GM12865 (cell line): ENCODE results near the gene STX5.
A peak's percentile ranks its signal among the peaks of the same experiment; 100 is the strongest.

ENCODE experiments used
- DNase-seq: peaks from one replicate; pipeline ENCODE4 v3.0.0; 2010; ENCODE audit warnings: low read depth
- H3K4me3 ChIP-seq: 2 replicates; pipeline ENCODE4 v1.5.1; 2011; ENCODE audit warnings: mild to moderate bottlenecking, low read depth, low read length, control low read depth
- TF ChIP-seq, protein P1 (sequence below): IDR thresholded peaks from 2 replicates; pipeline ENCODE4 v1.5.1; 2011; ENCODE audit warnings: low read length, control low read depth, low read depth, inconsistent platforms; ENCODE audit not compliant: insufficient read depth; ENCODE audit errors: missing control alignments

STX5 gene, protein sequence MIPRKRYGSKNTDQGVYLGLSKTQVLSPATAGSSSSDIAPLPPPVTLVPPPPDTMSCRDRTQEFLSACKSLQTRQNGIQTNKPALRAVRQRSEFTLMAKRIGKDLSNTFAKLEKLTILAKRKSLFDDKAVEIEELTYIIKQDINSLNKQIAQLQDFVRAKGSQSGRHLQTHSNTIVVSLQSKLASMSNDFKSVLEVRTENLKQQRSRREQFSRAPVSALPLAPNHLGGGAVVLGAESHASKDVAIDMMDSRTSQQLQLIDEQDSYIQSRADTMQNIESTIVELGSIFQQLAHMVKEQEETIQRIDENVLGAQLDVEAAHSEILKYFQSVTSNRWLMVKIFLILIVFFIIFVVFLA

DNA sequence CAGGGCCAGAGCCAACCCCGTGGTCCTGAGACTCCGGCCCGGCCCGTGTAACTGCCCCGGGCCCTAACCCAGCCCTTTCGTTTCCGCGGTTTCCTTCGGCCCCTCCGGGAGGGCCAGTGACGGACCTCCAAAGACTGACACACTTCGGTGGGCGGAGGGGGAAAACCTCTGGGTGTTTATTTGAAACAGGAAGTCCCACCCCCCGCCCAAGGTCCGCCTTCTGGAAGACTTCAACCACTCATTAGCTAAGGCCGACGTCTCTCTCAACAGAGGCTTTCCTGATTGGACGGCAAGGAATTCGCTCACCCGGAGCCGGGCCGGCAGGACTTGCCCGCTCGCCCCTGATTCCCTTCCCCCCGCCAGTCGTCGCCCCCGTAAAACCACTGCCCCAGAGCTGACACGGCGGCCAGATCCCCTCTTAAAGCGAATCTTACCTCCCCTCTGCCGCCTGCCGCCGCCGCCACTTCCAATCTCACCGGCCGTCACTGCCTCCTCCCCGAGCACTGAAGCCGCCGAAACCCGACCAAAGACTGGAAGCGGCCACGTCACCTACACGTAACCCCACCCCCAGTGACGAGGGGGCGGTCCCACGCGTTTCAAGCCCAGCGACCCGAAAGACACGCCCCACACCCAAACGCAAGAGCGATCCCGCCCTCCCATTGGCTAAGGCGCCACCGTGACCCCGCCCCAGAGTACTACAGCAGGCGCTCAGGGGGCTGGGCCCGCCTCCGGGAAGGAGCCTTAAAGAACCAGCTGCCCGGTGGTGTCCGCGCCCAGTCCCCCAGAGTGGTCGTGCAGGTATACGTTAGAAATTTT, at the start of gene STX5:
Gene STX5, minus strand, starts transcription at position 532 of the 816 bp plus-strand sequence. CDS start 808 bp downstream, outside the sequence.
- peak; percentile 99 for DNase-seq
- TF ChIP-seq, protein P1, sequence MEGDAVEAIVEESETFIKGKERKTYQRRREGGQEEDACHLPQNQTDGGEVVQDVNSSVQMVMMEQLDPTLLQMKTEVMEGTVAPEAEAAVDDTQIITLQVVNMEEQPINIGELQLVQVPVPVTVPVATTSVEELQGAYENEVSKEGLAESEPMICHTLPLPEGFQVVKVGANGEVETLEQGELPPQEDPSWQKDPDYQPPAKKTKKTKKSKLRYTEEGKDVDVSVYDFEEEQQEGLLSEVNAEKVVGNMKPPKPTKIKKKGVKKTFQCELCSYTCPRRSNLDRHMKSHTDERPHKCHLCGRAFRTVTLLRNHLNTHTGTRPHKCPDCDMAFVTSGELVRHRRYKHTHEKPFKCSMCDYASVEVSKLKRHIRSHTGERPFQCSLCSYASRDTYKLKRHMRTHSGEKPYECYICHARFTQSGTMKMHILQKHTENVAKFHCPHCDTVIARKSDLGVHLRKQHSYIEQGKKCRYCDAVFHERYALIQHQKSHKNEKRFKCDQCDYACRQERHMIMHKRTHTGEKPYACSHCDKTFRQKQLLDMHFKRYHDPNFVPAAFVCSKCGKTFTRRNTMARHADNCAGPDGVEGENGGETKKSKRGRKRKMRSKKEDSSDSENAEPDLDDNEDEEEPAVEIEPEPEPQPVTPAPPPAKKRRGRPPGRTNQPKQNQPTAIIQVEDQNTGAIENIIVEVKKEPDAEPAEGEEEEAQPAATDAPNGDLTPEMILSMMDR, result no peak
- H3K4me3 ChIP-seq, result peak within 1 kb of the TSS; percentile 80

DNA sequence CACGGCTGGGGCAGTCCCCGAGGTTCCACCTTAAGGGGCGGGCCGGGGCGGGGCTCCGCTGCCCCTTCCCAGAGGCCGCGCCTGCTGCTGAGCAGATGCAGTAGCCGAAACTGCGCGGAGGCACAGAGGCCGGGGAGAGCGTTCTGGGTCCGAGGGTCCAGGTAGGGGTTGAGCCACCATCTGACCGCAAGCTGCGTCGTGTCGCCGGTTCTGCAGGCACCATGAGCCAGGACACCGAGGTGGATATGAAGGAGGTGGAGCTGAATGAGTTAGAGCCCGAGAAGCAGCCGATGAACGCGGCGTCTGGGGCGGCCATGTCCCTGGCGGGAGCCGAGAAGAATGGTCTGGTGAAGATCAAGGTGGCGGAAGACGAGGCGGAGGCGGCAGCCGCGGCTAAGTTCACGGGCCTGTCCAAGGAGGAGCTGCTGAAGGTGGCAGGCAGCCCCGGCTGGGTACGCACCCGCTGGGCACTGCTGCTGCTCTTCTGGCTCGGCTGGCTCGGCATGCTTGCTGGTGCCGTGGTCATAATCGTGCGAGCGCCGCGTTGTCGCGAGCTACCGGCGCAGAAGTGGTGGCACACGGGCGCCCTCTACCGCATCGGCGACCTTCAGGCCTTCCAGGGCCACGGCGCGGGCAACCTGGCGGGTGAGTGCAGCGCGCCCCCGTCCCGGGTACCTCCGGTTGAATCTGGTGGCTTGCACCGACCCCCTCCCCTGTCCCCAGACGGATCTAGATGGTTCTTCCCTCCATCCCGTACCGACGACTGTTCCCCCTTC, 49.1 kb upstream of the STX5 start, which contains the start of gene SLC3A2:
Gene SLC3A2, plus strand, starts transcription at position 94 of the 776 bp plus-strand sequence. Its CDS starts 128 bp downstream, at position 222.
- peak within 1 kb of the TSS; percentile 58 for H3K4me3 ChIP-seq
- TF ChIP-seq, protein P1, result peak; percentile 88
- DNase-seq, result peak; percentile 91

DNA sequence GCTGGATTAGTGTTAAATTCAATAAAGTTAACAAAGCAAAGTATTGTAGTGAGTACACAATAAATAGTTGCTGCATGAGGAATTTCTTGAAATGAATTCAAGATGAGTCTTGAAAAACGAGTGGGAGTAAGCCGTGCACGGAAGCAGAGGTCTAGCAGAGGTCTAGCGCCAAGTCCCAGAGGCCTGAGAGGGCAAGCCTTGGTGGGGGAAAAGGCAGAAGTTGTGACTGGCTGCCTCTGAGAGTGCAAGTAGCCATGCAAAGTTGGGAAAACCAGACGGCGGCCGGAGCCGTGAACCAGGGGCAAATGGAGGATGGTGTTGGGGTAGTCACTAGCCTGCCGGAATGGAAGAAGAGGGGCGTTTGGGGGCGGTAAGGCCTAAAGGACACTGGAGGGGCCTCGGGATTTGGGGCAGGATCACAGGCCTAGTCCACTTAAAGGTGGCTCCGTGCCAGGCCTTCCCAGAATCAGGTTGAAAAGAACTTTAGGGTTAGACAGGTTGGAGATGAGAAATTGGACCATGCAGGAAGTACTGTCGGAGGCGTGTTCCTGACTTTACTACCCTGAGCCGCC, 48.5 kb upstream of the STX5 start:
- peak overlapping the region; percentile 58 for H3K4me3 ChIP-seq
- TF ChIP-seq, protein P1, result no peak
- peak; percentile 52 for DNase-seq

DNA sequence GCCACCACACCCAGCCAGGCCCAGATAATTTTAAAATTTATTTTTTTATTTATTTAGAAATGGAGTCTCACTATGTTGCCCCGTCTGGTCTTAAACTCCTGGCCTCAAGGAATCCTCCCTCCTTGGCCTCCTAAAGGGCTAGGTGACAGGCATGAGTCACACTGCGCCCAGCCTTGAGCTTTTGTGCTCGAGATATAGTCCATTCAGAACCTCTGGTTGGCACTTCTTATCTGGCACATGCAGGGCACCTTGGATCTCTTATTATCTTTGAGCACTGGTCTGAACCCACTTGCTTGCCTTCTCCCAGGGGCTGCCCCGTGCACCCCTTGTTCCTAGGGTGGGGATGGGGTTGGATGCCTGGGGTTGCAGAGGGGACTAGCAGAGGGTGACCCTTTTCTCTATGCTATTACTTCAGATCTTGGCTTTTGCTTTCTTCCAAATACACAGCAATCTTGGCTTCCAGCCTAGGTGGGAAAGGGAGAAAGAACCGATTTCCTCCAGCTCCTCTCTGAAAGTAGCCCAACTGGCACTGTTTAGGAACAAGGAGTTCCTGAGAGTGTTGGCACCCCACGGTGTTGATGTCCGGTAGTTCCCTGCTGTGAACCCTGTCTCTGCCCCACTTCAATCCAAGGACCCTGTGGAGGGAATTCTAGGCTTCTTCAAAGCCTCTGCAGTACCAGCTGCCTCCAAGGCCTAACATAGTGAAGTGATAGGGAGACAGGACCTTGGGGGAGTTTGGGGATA, 47.6 kb upstream of the STX5 start:
- H3K4me3 ChIP-seq, result no peak overlapping the region
- DNase-seq, result no peak
- TF ChIP-seq, protein P1, result no peak

DNA sequence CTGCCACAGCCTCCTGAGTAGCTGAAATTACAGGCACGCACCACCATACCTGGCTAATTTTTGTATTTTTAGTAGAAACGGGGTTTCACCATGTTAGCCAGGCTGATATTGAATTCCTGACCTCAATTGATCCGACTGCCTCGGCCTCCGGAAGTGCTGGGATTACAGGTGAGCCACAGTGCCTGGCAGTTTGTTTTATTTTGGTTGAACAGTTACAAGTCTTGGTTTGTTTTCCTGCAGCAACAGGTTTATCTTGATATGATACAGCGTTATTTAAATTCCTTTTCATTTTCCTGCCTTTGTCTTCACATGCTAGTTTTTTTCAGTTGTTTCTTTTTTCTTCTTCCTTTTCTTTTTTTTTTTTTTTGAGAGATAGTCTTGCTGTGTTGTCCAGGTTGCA, 44.9 kb upstream of the STX5 start:
- TF ChIP-seq, protein P1, result no peak
- DNase-seq, result no peak

More for the DNA sequence above, 44.9 kb upstream of the STX5 start:
- no peak overlapping the region for H3K4me3 ChIP-seq
